ENCODE data around the gene ACTL10.
"Not testable (repeated sequence)": the region's sequence is repeated elsewhere in the genome, so short reads cannot be mapped to it uniquely, and the experiment has no call there.

ACTL10 gene

GRCh38 chr20:33666293-33667244 is at the start of gene ACTL10:
ACTL10 (plus strand) TSS chr20:33666943; CDS start chr20:33667498, 555 bp downstream.
- DNase-seq = peak; percentile 30 to 77 (median 62)

GRCh38 chr20:33621717-33622400 is 44.9 kb upstream of the ACTL10 start:
- no peak for DNase-seq

- DNase-seq = no peak
Observed at GRCh38 chr20:33622705-33623365, 43.9 kb upstream of the ACTL10 start.

- DNase-seq = peak in 1 of 6 experiments; percentile 4
Observed at GRCh38 chr20:33624399-33624798, 42.3 kb upstream of the ACTL10 start.

GRCh38 chr20:33626190-33626589 is 40.6 kb upstream of the ACTL10 start:
- no peak for DNase-seq

- no peak for DNase-seq
Observed at GRCh38 chr20:33627577-33628216, 39.0 kb upstream of the ACTL10 start.

- no peak for DNase-seq
Observed at GRCh38 chr20:33629533-33629932, 37.2 kb upstream of the ACTL10 start.

- DNase-seq = no peak
Observed at GRCh38 chr20:33629979-33630378, 36.8 kb upstream of the ACTL10 start.

GRCh38 chr20:33630507-33630906 is 36.2 kb upstream of the ACTL10 start:
- no peak for DNase-seq

GRCh38 chr20:33631910-33632309 is 34.8 kb upstream of the ACTL10 start:
- not testable (repeated sequence) for DNase-seq

- DNase-seq = no peak
Observed at GRCh38 chr20:33635341-33635740, 31.4 kb upstream of the ACTL10 start.

GRCh38 chr20:33636776-33637175 is 30.0 kb upstream of the ACTL10 start:
- DNase-seq = no peak

GRCh38 chr20:33640287-33640686 is 26.5 kb upstream of the ACTL10 start:
- DNase-seq = no peak

- no peak for DNase-seq
Observed at GRCh38 chr20:33644313-33645071, 22.3 kb upstream of the ACTL10 start.

- DNase-seq = no peak
Observed at GRCh38 chr20:33645072-33645358, 21.7 kb upstream of the ACTL10 start.

GRCh38 chr20:33645396-33645795 is 21.3 kb upstream of the ACTL10 start:
- no peak for DNase-seq

- no peak for DNase-seq
Observed at GRCh38 chr20:33646191-33646590, 20.6 kb upstream of the ACTL10 start.

- not testable (repeated sequence) for DNase-seq
Observed at GRCh38 chr20:33646959-33647602, 19.7 kb upstream of the ACTL10 start.

GRCh38 chr20:33647603-33648395 is 18.9 kb upstream of the ACTL10 start:
- DNase-seq = no peak

- no peak for DNase-seq
Observed at GRCh38 chr20:33648396-33649004, 18.2 kb upstream of the ACTL10 start.

All from stimulated activated naive CD4-positive, alpha-beta T cell (primary cell).